Thoracic aorta (tissue), 2 donors: ENCODE results near the gene IFT81. TPM values are rescaled to one million over a fixed set of nuclear protein-coding genes. Genes with fewer than 3 reads are reported as not detected.

Source experiments
- ATAC-seq: fragments of 150-250 bp; one replicate; pipeline ENCODE4 v1.8.0; 2017; ENCODE audit warnings: low read depth; ENCODE audit not compliant: insufficient number of reproducible peaks, low FRiP score
- DNase-seq: peaks from one replicate; pipeline ENCODE4 v3.0.0-alpha.2; 2020; ENCODE audit warnings: low spot score
- H3K27ac ChIP-seq, 2 donors: fragments of 200-600 bp; sonication (generic); 1 replicate in 1 of 2; 2 replicates in 1 of 2; pipeline ENCODE4 v1.5.1; 2016; ENCODE audit warnings: mild to moderate bottlenecking in 2 of 2, moderate library complexity in 2 of 2
- H3K27me3 ChIP-seq: fragments of 200-600 bp; sonication (generic); replicated peaks from 2 replicates; pipeline ENCODE4 v1.6.0; 2016; ENCODE audit warnings: mild to moderate bottlenecking; ENCODE audit not compliant: insufficient read depth
- H3K36me3 ChIP-seq: fragments of 200-600 bp; sonication (generic); one replicate; pipeline ENCODE4 v1.5.1; 2016
- H3K4me1 ChIP-seq, 2 donors: fragments of 200-600 bp; sonication (generic); 1 replicate in 1 of 2; 2 replicates in 1 of 2; pipeline versions ENCODE4 v1.5.1 to v1.6.0; 2016; ENCODE audit warnings: low read depth in 2 of 2, mild to moderate bottlenecking in 1 of 2; ENCODE audit not compliant: control insufficient read depth in 1 of 2
- H3K4me3 ChIP-seq: fragments of 200-600 bp; sonication (generic); 2 replicates; pipeline ENCODE4 v1.5.1; 2016; ENCODE audit warnings: mild to moderate bottlenecking
- H3K9me3 ChIP-seq: fragments of 200-600 bp; sonication (generic); 2 replicates; pipeline ENCODE4 v1.5.1; 2016
- CTCF ChIP-seq: fragments of 200-600 bp; sonication (generic); IDR thresholded peaks from one replicate; pipeline ENCODE4 v1.5.1; 2019; ENCODE audit warnings: antibody characterized with exemption
- total RNA-seq, 2 donors: library from RNA; depleted of rRNA; stranded (reverse); fragments of >200 nt; gene quantifications; one replicate each; pipeline versions ENCODE4 v1.1.0 to v1.2.3, GENCODE V29; 2016

IFT81 gene
- total RNA-seq, 2 donors from 2014 or later, result 9.3 to 17.4 TPM

GRCh38 chr12:110186059-110186458 lies 61.9 kb downstream of the IFT81 start:
- ATAC-seq (no peak), DNase-seq (no peak)
- Histone ChIP-seq H3K27me3 (no peaks in the 10 kb centered on the region), H3K4me1 (peaks cover 16 to 34% of the 10 kb centered on the region in 2 donors), H3K9me3 (peaks cover 4% of the 10 kb centered on the region), H3K27ac (no peak overlapping the region), H3K36me3 (no peaks in the 10 kb centered on the region), H3K4me3 (no peak overlapping the region)
- TF ChIP-seq CTCF, result no peak

DNA sequence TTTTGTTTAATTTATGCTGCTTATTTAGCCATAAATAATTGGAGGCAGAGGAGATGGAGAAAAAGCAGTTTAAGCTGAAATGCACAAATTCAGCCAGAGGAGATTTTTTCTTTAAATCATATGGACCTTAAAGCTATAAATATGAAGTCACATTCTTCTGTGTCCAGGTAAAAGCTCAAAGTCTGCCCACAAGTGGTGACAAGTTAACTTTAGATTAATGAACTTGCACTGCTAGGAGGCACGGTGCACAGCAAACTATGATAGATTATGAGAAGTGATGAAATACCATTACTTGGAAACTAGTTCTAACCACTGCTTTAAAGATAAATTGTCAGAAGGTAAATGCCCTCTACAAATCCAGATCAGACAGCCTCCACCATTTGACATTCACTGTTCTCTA lies 69.0 kb downstream of the IFT81 start:
- peaks cover 4% of the 10 kb centered on the region for H3K36me3 ChIP-seq
- no peaks in the 10 kb centered on the region for H3K9me3 ChIP-seq
- TF ChIP-seq CTCF, result no peak
- H3K4me1 ChIP-seq, result no peaks in the 10 kb centered on the region
- DNase-seq (no peak), ATAC-seq (no peak)
- no peak overlapping the region for H3K27ac ChIP-seq
- H3K27me3 ChIP-seq, result no peaks in the 10 kb centered on the region
- no peak overlapping the region for H3K4me3 ChIP-seq

GRCh38 chr12:110197003-110197402 lies 72.8 kb downstream of the IFT81 start:
- Histone ChIP-seq H3K4me3 (no peak overlapping the region), H3K4me1 (no peaks in the 10 kb centered on the region), H3K27me3 (no peaks in the 10 kb centered on the region), H3K27ac (no peak overlapping the region), H3K36me3 (no peaks in the 10 kb centered on the region), H3K9me3 (no peaks in the 10 kb centered on the region)
- ATAC-seq, result no peak
- DNase-seq, result no peak
- no peak for TF ChIP-seq CTCF

GRCh38 chr12:110198386-110198785 lies 74.2 kb downstream of the IFT81 start:
- ATAC-seq (no peak), DNase-seq (no peak)
- no peaks in the 10 kb centered on the region for H3K4me1 ChIP-seq
- no peak overlapping the region for H3K4me3 ChIP-seq
- H3K9me3 ChIP-seq, result no peaks in the 10 kb centered on the region
- no peak for TF ChIP-seq CTCF
- H3K36me3 ChIP-seq, result no peaks in the 10 kb centered on the region
- H3K27me3 ChIP-seq, result no peaks in the 10 kb centered on the region
- no peak overlapping the region for H3K27ac ChIP-seq

DNA sequence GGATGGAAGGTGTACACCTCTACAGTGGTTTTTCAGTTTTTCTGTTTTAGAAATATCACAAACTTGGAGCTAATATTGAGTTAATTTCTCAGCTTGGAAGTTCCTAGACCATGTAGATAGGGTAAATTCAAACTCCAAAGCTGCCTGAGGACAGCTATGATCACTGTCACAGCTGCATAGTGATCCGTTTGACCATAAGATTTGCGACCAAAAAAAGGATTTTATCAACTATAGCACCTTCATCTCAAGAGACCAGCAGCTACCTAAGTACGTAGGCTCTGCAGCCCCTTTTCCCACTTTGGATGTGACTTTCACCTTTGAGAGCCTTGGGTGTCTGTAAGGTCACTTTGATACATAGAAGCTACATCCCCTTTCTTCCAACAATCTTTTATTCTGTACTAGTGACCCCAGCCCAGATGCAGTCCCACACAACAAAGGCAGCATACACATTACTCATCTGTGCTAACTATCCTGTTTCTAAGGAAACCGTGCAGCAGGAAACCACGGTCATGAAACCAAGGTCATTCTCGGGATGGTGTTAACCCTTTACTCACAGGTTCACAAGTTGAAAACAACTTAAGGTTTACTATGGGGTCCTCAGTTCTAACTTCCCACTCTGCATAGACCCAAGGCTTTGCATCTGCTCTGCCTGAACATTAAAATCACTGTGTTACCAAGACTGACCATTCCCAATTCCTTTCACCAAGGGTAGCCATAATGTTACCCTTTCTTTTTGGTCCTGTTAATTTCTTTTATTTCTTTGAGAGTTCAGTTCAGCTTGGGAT lies 75.4 kb downstream of the IFT81 start:
- Histone ChIP-seq H3K9me3 (no peaks in the 10 kb centered on the region), H3K4me3 (no peak overlapping the region), H3K27ac (no peak overlapping the region), H3K27me3 (no peaks in the 10 kb centered on the region), H3K36me3 (peaks cover 3% of the 10 kb centered on the region), H3K4me1 (no peaks in the 10 kb centered on the region)
- ATAC-seq, result no peak
- DNase-seq, result no peak
- no peak for TF ChIP-seq CTCF
